DND-41 (cell line): Measurements from ENCODE around the gene C22orf23.

Source experiments
- ATAC-seq: fragments of 200-7000 bp; cut with Tn5 transposase; 3 replicates; pipeline ENCODE4 v1.9.1; 2021; ENCODE audit warnings: low read depth; ENCODE audit not compliant: insufficient read depth
- DNase-seq: peaks from one replicate; pipeline ENCODE4 v3.0.0-alpha.2; 2020
- H2AFZ ChIP-seq: 2 replicates; pipeline ENCODE4 v1.6.0; 2012; ENCODE audit warnings: low read depth, low read length
- H3K27ac ChIP-seq: 2 replicates; pipeline ENCODE4 v1.5.1; 2012; ENCODE audit warnings: low read length, inconsistent platforms
- H3K27me3 ChIP-seq: fragments of 200-600 bp; sonication (generic); 2 replicates; pipeline ENCODE4 v1.6.0; 2012; ENCODE audit warnings: low read length, mild to moderate bottlenecking, inconsistent platforms; ENCODE audit not compliant: insufficient read depth, poor library complexity
- H3K36me3 ChIP-seq: 2 replicates; pipeline ENCODE4 v1.5.1; 2012; ENCODE audit warnings: low read length, inconsistent platforms; ENCODE audit not compliant: insufficient read depth
- H3K4me1 ChIP-seq: 2 replicates; pipeline ENCODE4 v1.5.1; 2012; ENCODE audit warnings: mild to moderate bottlenecking, low read length; ENCODE audit not compliant: insufficient read depth
- H3K4me2 ChIP-seq: 2 replicates; pipeline ENCODE4 v1.6.0; 2012; ENCODE audit warnings: mild to moderate bottlenecking, moderate library complexity, low read length, inconsistent platforms; ENCODE audit not compliant: insufficient read depth
- H3K4me3 ChIP-seq, 2 experiments: fragments of 200-600 bp in 1 of 2; shearing (Covaris generic) in 1 of 2; 2 replicates each; pipeline ENCODE4 v1.5.1; 2012 to 2016; ENCODE audit warnings: inconsistent platforms in 2 of 2, low read length in 2 of 2, mild to moderate bottlenecking in 2 of 2, low read depth in 1 of 2, moderate library complexity in 1 of 2
- H3K79me2 ChIP-seq: 2 replicates; pipeline ENCODE4 v1.6.0; 2012; ENCODE audit warnings: low read length, inconsistent platforms; ENCODE audit not compliant: insufficient read depth
- H3K9ac ChIP-seq: 2 replicates; pipeline ENCODE4 v1.6.0; 2012; ENCODE audit warnings: low read depth, mild to moderate bottlenecking, inconsistent platforms, low read length, moderate library complexity
- H3K9me3 ChIP-seq: 2 replicates; pipeline ENCODE4 v1.5.1; 2012; ENCODE audit warnings: low read length, moderate library complexity, mild to moderate bottlenecking, inconsistent platforms; ENCODE audit not compliant: insufficient read depth, severe bottlenecking
- H4K20me1 ChIP-seq: 2 replicates; pipeline ENCODE4 v1.6.0; 2012; ENCODE audit warnings: low read length; ENCODE audit not compliant: insufficient read depth
- EZH2 ChIP-seq: IDR thresholded peaks from 3 replicates; pipeline ENCODE4 v1.6.1; 2012; ENCODE audit warnings: borderline replicate concordance, low read depth, mild to moderate bottlenecking, moderate library complexity, low read length, inconsistent platforms; ENCODE audit not compliant: severe bottlenecking
- TF ChIP-seq, protein P1 (sequence below): IDR thresholded peaks from 2 replicates; pipeline ENCODE4 v1.5.1; 2012; ENCODE audit warnings: borderline replicate concordance, low read length, moderate library complexity, mild to moderate bottlenecking; ENCODE audit not compliant: poor library complexity, severe bottlenecking; ENCODE audit errors: extremely low read depth

C22orf23 gene

DNA sequence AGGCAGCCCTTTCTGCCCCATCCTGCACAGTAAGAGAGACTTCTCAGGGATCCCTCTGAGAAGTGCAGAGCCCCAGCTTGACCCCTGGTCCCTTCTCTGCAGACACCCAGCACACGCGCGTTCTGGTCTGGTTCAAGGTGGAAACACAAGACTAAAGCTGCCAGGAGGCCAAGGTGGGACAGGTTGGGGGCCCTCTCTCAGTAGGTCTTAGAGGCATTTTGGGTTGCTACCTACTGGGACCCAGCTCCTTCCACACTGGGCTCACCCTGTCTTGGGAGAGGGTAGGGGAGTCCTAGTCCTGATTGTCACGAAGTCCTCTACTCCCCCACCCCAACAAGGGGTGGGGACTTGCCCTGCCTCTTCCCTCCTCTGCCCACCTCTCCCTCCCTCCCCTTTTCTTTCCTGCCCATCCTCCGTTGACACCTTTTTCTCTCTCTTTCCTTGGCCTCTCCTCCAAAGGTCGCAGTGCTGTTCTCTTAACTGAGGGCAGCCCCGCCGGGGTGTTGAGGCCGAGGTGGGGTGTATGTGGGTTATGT, 31.7 kb upstream of the C22orf23 start:
- DNase-seq (no peak), ATAC-seq (no peak)
- no peak overlapping the region for H3K4me3 ChIP-seq
- H3K27me3 ChIP-seq: no peaks in the 10 kb centered on the region
- TF ChIP-seq EZH2: no peak
- TF ChIP-seq, protein P1, sequence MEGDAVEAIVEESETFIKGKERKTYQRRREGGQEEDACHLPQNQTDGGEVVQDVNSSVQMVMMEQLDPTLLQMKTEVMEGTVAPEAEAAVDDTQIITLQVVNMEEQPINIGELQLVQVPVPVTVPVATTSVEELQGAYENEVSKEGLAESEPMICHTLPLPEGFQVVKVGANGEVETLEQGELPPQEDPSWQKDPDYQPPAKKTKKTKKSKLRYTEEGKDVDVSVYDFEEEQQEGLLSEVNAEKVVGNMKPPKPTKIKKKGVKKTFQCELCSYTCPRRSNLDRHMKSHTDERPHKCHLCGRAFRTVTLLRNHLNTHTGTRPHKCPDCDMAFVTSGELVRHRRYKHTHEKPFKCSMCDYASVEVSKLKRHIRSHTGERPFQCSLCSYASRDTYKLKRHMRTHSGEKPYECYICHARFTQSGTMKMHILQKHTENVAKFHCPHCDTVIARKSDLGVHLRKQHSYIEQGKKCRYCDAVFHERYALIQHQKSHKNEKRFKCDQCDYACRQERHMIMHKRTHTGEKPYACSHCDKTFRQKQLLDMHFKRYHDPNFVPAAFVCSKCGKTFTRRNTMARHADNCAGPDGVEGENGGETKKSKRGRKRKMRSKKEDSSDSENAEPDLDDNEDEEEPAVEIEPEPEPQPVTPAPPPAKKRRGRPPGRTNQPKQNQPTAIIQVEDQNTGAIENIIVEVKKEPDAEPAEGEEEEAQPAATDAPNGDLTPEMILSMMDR: no peak
- H3K9me3 ChIP-seq: no peaks in the 10 kb centered on the region
- no peaks in the 10 kb centered on the region for H3K36me3 ChIP-seq
- peaks cover 6% of the 10 kb centered on the region for H4K20me1 ChIP-seq
- H2AFZ ChIP-seq: no peak overlapping the region
- H3K4me2 ChIP-seq: no peak overlapping the region
- no peaks in the 10 kb centered on the region for H3K4me1 ChIP-seq
- no peak overlapping the region for H3K9ac ChIP-seq
- H3K27ac ChIP-seq: no peak overlapping the region
- no peaks in the 10 kb centered on the region for H3K79me2 ChIP-seq

DNA sequence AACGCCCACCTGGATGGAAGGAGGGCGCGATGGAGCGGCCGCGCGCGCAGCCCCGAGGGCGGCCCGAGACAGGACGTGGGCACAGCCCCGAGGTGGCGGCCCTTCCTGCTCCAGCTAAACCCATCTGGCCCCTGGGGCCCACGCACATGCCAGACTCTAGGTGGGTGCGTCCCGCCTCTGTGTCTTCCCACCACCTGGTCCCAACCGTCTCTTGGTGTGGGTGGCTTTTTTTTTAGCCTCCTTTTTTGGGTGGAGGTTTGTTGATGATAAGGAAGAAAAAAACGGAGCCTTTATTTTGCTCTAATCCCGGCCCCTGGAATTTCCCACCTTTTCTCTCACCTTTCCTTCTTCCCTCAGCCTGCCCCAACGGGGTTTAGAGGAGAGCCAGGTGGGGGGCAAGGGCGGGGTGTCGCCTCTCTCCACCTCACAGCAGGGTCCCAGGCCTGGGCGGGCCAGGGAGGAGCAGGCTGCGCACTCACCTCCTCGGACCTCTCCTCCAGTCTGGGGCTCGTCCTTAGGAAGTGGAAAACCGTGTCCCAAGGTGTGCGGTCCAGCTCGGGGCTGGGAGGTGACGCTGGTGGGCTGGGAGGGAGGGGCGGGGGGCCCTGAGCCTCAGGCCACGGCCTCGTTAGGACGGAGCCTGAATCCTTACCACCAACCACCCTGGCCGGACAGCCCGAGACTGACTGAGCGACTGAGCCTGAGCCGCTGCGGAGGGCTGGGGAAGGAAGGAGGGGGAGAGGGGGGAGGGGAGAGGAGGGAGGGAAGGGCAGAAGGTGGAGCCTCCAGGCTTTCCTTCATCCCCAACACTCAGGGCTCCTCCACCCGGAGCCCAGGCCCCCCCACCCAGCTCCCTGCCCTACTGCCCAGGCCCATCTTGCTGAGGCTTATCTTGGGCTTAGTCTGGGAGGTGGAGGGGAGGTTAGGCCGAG, 30.7 kb upstream of the C22orf23 start, which contains the start of gene SOX10:
Gene SOX10, minus strand, starts transcription at position 696 of the 932 bp plus-strand sequence. CDS start 771 bp downstream, outside the sequence.
- H3K4me3 ChIP-seq: no peak within 1 kb of the TSS
- H2AFZ ChIP-seq: no peak within 1 kb of the TSS
- DNase-seq (no peak), ATAC-seq (no peak)
- no peak for TF ChIP-seq EZH2
- TF ChIP-seq, protein P1: no peak
- H3K36me3 ChIP-seq: no peaks in the 10 kb centered on the region
- H3K79me2 ChIP-seq: no peaks in the 10 kb centered on the region
- H3K4me1 ChIP-seq: no peaks in the 10 kb centered on the region
- H3K27me3 ChIP-seq: no peaks in the 10 kb centered on the region
- H3K27ac ChIP-seq: no peak within 1 kb of the TSS
- H3K9ac ChIP-seq: no peak within 1 kb of the TSS
- peaks cover 5% of the 10 kb centered on the region; the same call in 1 of the 2 replicates for H4K20me1 ChIP-seq
- H3K4me2 ChIP-seq: no peak within 1 kb of the TSS
- no peaks in the 10 kb centered on the region for H3K9me3 ChIP-seq

DNA sequence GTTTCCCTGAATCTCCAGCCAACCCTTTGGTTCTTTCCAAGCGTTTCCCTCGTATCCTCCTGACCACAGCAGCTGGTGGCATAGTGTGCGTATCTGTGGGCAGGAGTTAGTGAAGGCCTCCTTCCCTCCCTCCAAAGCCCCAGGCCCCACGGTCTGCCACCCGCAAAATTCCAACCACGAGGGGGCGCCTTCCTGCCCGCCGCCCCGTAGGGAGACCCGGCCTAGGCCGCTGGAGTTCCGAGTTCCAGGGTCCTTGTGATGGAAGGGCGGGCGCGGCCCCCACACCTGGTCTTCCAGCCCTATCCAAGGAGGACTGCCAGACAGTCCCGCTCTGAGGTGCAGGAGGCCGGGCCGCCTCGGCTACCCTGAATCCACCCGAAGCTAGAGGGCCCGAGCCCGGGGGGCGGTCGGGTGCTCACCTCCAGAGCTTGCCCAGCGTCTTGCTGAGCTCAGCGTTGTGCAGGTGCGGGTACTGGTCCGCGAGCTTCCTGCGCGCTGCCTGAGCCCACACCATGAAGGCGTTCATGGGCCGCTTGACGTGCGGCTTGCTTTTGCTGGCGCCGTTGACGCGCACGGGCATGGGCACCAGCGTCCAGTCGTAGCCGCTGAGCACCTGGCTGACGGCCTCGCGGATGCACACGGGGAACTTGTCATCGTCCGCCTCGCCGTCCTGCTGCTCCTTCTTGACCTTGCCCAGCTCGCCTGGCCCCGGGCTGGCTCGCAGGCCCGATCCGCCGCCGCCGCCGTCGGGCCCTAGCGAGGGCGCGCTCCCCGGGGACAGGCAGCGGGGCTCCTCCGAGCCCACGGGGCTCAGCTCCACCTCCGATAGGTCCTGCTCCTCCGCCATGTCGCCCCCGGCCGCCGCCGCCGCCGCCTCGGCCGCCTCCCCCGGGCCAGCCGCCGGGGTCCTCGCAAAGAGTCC, 29.8 kb upstream of the C22orf23 start:
- Histone ChIP-seq H3K27me3 (no peaks in the 10 kb centered on the region), H4K20me1 (0 out of 2 replicates have a peak, but pooled peaks cover 4% of the 10 kb centered on the region), H3K27ac (no peak overlapping the region), H3K4me2 (no peak overlapping the region), H3K4me3 (no peak overlapping the region), H3K9me3 (no peaks in the 10 kb centered on the region), H3K4me1 (no peaks in the 10 kb centered on the region), H3K36me3 (no peaks in the 10 kb centered on the region), H2AFZ (no peak overlapping the region), H3K79me2 (no peaks in the 10 kb centered on the region), H3K9ac (no peak overlapping the region)
- DNase-seq: no peak
- TF ChIP-seq, protein P1: no peak
- TF ChIP-seq EZH2: no peak
- ATAC-seq: no peak
